Testis (tissue), 3 donors: Measurements from ENCODE around the gene CELF5. TPM values are rescaled to one million over a fixed set of nuclear protein-coding genes. Genes with fewer than 3 reads are reported as not detected.

Experiments used
- DNase-seq: peaks from one replicate; pipeline ENCODE4 v3.0.0-alpha.2; 2019
- H3K27ac ChIP-seq, 2 donors: fragments of 200-600 bp; sonication (generic); one replicate each; pipeline ENCODE4 v1.5.1; 2019
- H3K27me3 ChIP-seq: fragments of 200-600 bp; sonication (generic); one replicate; pipeline ENCODE4 v1.5.1; 2019
- H3K36me3 ChIP-seq: fragments of 200-600 bp; sonication (generic); one replicate; pipeline ENCODE4 v1.5.1; 2017; ENCODE audit warnings: low read depth; ENCODE audit errors: missing control alignments
- H3K4me1 ChIP-seq: fragments of 200-600 bp; sonication (generic); one replicate; pipeline ENCODE4 v1.5.1; 2019
- H3K4me3 ChIP-seq, 2 donors: fragments of 200-600 bp; sonication (generic); one replicate each; pipeline ENCODE4 v1.5.1; 2017 to 2019
- H3K9me3 ChIP-seq: fragments of 200-600 bp; sonication (generic); one replicate; pipeline ENCODE4 v1.5.1; 2017
- POLR2A ChIP-seq: fragments of 450-650 bp; IDR thresholded peaks from one replicate; pipeline ENCODE4 v1.6.1; 2017; ENCODE audit warnings: antibody characterized with exemption, mild to moderate bottlenecking, moderate library complexity
- WGBS, 2 donors: methylation state at CpG; one replicate each; pipeline ENCODE4 v1.1.5; 2018; 5-methylcytosine and 5-hydroxymethylcytosine counted together
- intact Hi-C: fragments of 100-400 bp; cut with DNase I; formaldehyde crosslinking; loops from one replicate; pipeline ENCODE4 v1.15.1; 2023; ENCODE audit warnings: low total_unique reads
- polyA plus RNA-seq: library from polyadenylated mRNA; stranded (reverse); fragments of 350-450 nt; fragmentation: Illumina TruSeq; extraction: RNeasy Lipid Tissue Mini Kit (QIAGEN cat#74804); gene quantifications from one replicate; pipeline ENCODE4 v1.2.3, GENCODE V29; 2014; ENCODE audit warnings: low read depth, low replicate concordance; ENCODE audit not compliant: insufficient read depth
- total RNA-seq, 2 donors: library from RNA; depleted of rRNA; stranded (reverse); fragments of >200 nt; gene quantifications; one replicate each; pipeline ENCODE4 v1.2.3, GENCODE V29; 2016
- TF ChIP-seq, protein P1 (sequence below), 3 experiments: fragments of 450-650 bp in 2 of 3; fragments of 200-600 bp in 1 of 3; sonication (generic) in 1 of 3; IDR thresholded peaks; one replicate each; pipeline ENCODE4 v1.5.1; 2016 to 2019; ENCODE audit warnings: antibody characterized with exemption in 3 of 3, mild to moderate bottlenecking in 2 of 3, moderate library complexity in 1 of 3

Gene CELF5
- total and polyA plus RNA-seq, 3 donors from 2014 or later: 3.1 to 8.7 (median 6.6) TPM

DNA sequence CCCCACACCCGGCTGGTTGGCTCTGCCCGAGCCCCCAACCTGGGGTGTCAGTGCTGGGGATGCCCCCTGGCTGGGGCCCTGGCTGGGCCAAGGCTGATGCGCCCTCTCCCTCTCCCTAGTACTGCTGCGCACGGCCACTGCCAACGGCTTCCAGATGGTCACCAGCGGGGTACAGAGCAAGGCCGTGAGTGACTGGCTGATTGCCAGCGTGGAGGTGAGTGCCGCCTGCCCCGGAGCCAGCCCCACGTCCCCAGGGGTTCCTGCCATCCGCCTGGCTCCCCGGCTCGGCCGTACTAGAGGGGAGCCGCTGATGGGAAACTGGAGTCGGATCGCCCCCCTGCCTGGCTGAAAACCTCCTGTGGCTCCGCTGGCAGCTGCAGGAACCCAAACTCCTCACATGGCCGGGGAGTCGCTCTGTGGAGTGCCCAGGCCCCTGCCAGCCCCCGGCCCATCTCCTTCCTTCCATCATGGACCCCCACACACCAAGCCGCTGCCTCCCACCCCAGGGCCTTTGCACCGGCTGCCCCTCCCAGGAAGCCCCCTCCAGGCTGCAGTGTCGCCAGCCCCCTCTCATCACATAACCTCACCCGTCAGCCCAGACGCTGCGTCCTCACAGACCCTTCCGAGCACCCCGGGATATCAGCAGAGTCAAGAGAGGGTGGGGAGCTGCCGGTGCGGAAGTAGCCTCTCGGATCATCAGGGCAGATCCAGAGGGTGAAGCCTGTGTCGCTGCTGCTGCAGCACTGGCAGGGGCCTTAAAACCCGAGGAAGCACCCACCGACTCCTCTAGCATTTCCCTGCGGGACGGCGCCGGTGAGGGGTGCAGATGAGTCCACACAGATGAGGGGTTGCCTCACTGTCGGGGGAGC lies 28.2 kb upstream of the CELF5 start:
- H3K4me3 ChIP-seq: no peak overlapping the region
- intact Hi-C loops: no loop called here
- 93% methylated on average over 32 to 42 of the region's 42 CpGs for WGBS, 2 donors

GRCh38 chr19:3196933-3197205 lies 27.6 kb upstream of the CELF5 start:
- no peaks in the 10 kb centered on the region for H3K4me1 ChIP-seq
- TF ChIP-seq POLR2A: no peak
- TF ChIP-seq, protein P1, sequence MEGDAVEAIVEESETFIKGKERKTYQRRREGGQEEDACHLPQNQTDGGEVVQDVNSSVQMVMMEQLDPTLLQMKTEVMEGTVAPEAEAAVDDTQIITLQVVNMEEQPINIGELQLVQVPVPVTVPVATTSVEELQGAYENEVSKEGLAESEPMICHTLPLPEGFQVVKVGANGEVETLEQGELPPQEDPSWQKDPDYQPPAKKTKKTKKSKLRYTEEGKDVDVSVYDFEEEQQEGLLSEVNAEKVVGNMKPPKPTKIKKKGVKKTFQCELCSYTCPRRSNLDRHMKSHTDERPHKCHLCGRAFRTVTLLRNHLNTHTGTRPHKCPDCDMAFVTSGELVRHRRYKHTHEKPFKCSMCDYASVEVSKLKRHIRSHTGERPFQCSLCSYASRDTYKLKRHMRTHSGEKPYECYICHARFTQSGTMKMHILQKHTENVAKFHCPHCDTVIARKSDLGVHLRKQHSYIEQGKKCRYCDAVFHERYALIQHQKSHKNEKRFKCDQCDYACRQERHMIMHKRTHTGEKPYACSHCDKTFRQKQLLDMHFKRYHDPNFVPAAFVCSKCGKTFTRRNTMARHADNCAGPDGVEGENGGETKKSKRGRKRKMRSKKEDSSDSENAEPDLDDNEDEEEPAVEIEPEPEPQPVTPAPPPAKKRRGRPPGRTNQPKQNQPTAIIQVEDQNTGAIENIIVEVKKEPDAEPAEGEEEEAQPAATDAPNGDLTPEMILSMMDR (IDR thresholded peaks at IDR 0.05): no peak
- intact Hi-C loops: no loop called here
- H3K4me3 ChIP-seq: no peak overlapping the region
- no peaks in the 10 kb centered on the region for H3K27me3 ChIP-seq
- H3K27ac ChIP-seq: no peak overlapping the region
- 92 to 95% methylated on average over 7 to 14 of the region's 14 CpGs for WGBS, 2 donors
- DNase-seq: no peak
- H3K36me3 ChIP-seq: no peaks in the 10 kb centered on the region
- no peaks in the 10 kb centered on the region for H3K9me3 ChIP-seq

More for the DNA sequence above, 28.2 kb upstream of the CELF5 start:
- no peaks in the 10 kb centered on the region for H3K4me1 ChIP-seq
- DNase-seq: no peak
- no peaks in the 10 kb centered on the region for H3K9me3 ChIP-seq
- TF ChIP-seq POLR2A: no peak
- TF ChIP-seq, protein P1 (IDR thresholded peaks at IDR 0.05): no peak
- H3K27ac ChIP-seq: no peak overlapping the region
- H3K36me3 ChIP-seq: no peaks in the 10 kb centered on the region
- H3K27me3 ChIP-seq: no peaks in the 10 kb centered on the region

DNA sequence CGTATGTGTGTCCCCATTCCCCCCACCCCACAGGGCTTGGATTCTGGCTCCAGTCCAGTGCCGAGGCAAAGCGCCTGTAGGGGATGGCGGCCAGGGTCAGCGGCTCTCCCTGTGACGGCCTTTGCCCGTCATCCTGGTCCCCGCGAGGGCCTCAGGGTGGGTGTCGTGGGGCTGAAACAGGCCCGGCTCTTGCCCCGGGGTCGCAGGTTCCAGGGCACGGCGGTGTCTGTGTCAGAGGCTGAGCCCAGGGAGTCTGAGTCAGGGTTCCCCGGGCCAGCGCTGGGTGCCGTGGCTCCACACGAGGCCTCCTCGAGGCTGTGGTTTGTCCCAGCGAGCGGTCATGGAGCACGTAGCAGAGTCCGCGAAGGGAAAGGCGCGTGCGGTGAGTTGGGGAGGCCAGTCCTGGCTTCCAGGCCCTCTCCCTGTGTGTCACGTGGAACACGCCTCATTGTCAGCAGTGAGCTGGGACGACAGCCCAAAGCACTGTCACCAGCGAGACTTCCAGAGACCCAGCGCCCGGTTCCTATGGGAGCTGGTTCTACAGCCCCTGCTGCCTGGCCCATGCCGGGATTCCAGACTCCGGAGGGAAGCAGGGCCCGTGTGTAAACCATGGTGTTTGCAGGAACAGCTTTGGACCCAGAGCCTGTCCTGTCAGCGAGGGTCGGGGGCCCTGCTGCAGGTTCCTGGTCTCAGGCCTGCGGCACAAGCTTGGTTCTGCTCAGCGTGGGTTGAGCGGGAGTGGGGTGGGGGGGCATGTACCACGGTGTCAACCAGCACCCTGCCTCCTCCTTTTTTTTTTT lies 25.4 kb upstream of the CELF5 start:
- WGBS, 2 donors: 90 to 97% methylated on average over 11 to 43 of the region's 43 CpGs

DNA sequence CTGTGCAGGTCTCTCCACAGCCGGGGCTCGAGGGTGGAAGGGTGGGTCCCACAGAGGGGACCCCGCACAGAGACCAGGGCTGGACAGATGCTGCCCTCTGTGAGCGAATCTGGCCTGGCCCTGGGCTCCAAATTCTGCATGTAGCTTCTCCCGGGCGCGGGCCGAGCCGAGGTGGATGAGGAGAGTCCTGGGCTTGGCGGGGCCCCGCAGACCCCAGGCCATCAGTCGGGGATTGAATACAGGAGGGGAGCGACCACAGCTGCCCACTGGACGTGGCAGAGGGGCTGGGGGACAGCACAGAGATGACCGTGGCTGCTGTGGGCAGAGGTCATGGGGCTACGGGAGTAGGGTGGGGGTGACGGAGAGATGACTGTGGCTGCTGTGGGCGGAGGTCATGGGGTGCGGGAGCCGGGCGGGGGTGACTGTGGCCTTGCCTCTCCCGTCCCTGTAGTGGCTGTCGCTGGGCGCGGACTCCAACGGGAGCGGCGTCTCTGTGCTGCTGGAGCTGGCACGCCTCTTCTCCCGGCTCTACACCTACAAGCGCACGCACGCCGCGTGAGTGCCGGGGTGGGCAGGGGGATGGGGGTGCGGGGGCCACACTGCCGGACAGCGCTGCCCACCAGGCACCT lies 23.3 kb upstream of the CELF5 start:
- no peaks in the 10 kb centered on the region for H3K36me3 ChIP-seq
- no peak overlapping the region for H3K4me3 ChIP-seq
- no peak for TF ChIP-seq POLR2A
- no peaks in the 10 kb centered on the region for H3K9me3 ChIP-seq
- no peak for DNase-seq
- WGBS, 2 donors: 95 to 97% methylated on average over 22 to 38 of the region's 39 CpGs
- no peaks in the 10 kb centered on the region for H3K4me1 ChIP-seq
- H3K27me3 ChIP-seq: no peaks in the 10 kb centered on the region
- intact Hi-C loops: no loop called here
- no peak overlapping the region for H3K27ac ChIP-seq

More for the DNA sequence above, 25.4 kb upstream of the CELF5 start:
- no peak for DNase-seq
- no peak for TF ChIP-seq POLR2A
- TF ChIP-seq, protein P1 (IDR thresholded peaks at IDR 0.05): no peak
- H3K36me3 ChIP-seq: no peaks in the 10 kb centered on the region
- H3K27me3 ChIP-seq: no peaks in the 10 kb centered on the region
- H3K4me1 ChIP-seq: no peaks in the 10 kb centered on the region
- no peak overlapping the region for H3K4me3 ChIP-seq
- H3K27ac ChIP-seq: no peak overlapping the region
- intact Hi-C loops: no loop called here
- H3K9me3 ChIP-seq: no peaks in the 10 kb centered on the region

- Histone ChIP-seq H3K4me3 (no peak overlapping the region), H3K27ac (no peak overlapping the region), H3K4me1 (no peaks in the 10 kb centered on the region), H3K36me3 (no peaks in the 10 kb centered on the region), H3K9me3 (no peaks in the 10 kb centered on the region), H3K27me3 (no peaks in the 10 kb centered on the region)
- intact Hi-C loops: no loop called here
- no peak for DNase-seq
- WGBS, 2 donors: 92 to 97% methylated on average over 6 to 14 of the region's 14 CpGs
- TF ChIP-seq, protein P1 (IDR thresholded peaks at IDR 0.05): no peak
- TF ChIP-seq POLR2A: no peak
Observed at GRCh38 chr19:3201911-3202310, 22.6 kb upstream of the CELF5 start.
